Panc1 (cell line): Measurements from ENCODE around the gene DSCAM.

Experiments used
- POLR2AphosphoS5 ChIP-seq: IDR thresholded peaks from 2 replicates; pipeline ENCODE4 v1.6.1; 2012; ENCODE audit warnings: mild to moderate bottlenecking, low read depth, low read length, moderate library complexity
- TF ChIP-seq, protein P1 (sequence below): fragments of 450-650 bp; IDR thresholded peaks from 2 replicates; pipeline ENCODE4 v1.5.1; 2017; ENCODE audit warnings: mild to moderate bottlenecking
- TF ChIP-seq, protein P2 (sequence below), 2 experiments: IDR thresholded peaks; 2 replicates each; pipeline ENCODE4 v1.6.1; 2011 to 2012; ENCODE audit warnings: low read depth in 2 of 2, control low read depth in 1 of 2, low read length in 1 of 2, mild to moderate bottlenecking in 1 of 2, moderate library complexity in 1 of 2; ENCODE audit not compliant: insufficient read depth in 1 of 2

DNA sequence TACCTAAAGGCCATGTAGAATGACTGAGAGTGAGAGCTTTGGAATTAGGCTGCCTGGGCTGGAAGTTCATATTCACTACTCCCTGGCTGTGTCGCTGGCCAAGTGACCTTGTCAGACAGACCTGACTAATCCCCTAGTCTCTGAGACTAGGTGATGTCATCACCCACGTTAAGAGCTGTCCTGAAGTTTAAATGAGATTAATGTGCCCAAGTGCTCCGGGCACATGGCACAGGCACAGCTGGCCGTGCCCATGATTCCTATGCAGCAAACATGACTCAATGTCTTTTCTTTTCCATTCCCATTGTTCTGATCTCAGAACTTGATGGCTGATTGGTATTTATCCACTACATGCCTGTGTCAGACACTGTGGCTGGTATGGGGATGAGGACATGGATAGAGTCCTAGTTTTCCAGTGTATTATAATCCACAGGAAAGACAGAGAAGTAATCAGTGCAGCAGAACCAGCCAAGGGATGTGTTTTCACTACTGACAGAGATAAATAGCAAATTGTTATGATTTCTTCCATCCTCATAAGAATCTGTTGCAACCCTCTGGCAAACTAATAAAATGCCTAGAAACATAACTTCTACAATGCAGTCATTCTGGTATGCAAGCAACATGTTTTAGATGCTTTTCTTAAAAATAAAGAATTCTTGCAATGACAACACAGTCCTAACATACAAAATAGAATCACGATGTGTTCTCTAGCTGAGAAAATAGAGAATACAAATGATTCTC is 798.8 kb downstream of the DSCAM start:
- TF ChIP-seq, protein P1, sequence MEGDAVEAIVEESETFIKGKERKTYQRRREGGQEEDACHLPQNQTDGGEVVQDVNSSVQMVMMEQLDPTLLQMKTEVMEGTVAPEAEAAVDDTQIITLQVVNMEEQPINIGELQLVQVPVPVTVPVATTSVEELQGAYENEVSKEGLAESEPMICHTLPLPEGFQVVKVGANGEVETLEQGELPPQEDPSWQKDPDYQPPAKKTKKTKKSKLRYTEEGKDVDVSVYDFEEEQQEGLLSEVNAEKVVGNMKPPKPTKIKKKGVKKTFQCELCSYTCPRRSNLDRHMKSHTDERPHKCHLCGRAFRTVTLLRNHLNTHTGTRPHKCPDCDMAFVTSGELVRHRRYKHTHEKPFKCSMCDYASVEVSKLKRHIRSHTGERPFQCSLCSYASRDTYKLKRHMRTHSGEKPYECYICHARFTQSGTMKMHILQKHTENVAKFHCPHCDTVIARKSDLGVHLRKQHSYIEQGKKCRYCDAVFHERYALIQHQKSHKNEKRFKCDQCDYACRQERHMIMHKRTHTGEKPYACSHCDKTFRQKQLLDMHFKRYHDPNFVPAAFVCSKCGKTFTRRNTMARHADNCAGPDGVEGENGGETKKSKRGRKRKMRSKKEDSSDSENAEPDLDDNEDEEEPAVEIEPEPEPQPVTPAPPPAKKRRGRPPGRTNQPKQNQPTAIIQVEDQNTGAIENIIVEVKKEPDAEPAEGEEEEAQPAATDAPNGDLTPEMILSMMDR = no peak
- TF ChIP-seq, protein P2, sequence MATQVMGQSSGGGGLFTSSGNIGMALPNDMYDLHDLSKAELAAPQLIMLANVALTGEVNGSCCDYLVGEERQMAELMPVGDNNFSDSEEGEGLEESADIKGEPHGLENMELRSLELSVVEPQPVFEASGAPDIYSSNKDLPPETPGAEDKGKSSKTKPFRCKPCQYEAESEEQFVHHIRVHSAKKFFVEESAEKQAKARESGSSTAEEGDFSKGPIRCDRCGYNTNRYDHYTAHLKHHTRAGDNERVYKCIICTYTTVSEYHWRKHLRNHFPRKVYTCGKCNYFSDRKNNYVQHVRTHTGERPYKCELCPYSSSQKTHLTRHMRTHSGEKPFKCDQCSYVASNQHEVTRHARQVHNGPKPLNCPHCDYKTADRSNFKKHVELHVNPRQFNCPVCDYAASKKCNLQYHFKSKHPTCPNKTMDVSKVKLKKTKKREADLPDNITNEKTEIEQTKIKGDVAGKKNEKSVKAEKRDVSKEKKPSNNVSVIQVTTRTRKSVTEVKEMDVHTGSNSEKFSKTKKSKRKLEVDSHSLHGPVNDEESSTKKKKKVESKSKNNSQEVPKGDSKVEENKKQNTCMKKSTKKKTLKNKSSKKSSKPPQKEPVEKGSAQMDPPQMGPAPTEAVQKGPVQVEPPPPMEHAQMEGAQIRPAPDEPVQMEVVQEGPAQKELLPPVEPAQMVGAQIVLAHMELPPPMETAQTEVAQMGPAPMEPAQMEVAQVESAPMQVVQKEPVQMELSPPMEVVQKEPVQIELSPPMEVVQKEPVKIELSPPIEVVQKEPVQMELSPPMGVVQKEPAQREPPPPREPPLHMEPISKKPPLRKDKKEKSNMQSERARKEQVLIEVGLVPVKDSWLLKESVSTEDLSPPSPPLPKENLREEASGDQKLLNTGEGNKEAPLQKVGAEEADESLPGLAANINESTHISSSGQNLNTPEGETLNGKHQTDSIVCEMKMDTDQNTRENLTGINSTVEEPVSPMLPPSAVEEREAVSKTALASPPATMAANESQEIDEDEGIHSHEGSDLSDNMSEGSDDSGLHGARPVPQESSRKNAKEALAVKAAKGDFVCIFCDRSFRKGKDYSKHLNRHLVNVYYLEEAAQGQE (IDR thresholded peaks at IDR 0.05; ENCODE audit: insufficient read depth in 1 of 2, low read depth in 2 of 2, low read length in 1 of 2) = no peak
- TF ChIP-seq POLR2AphosphoS5 = no peak
